Esophagus squamous epithelium (tissue), 4 donors: Measurements from ENCODE around the gene MYLK3.

Experiments used
- CTCF ChIP-seq, 6 experiments: fragments of 450-650 bp in 4 of 6; fragments of 200-600 bp in 2 of 6; sonication (generic) in 2 of 6; IDR thresholded peaks; one replicate each; pipeline ENCODE4 v1.5.1; 2016 to 2019; ENCODE audit warnings: antibody characterized with exemption in 6 of 6, mild to moderate bottlenecking in 4 of 6, moderate library complexity in 4 of 6
- POLR2A ChIP-seq, 4 donors: fragments of 450-650 bp; IDR thresholded peaks; one replicate each; pipeline ENCODE4 v1.6.1; 2017; ENCODE audit warnings: antibody characterized with exemption in 4 of 4, mild to moderate bottlenecking in 4 of 4, moderate library complexity in 3 of 4

DNA sequence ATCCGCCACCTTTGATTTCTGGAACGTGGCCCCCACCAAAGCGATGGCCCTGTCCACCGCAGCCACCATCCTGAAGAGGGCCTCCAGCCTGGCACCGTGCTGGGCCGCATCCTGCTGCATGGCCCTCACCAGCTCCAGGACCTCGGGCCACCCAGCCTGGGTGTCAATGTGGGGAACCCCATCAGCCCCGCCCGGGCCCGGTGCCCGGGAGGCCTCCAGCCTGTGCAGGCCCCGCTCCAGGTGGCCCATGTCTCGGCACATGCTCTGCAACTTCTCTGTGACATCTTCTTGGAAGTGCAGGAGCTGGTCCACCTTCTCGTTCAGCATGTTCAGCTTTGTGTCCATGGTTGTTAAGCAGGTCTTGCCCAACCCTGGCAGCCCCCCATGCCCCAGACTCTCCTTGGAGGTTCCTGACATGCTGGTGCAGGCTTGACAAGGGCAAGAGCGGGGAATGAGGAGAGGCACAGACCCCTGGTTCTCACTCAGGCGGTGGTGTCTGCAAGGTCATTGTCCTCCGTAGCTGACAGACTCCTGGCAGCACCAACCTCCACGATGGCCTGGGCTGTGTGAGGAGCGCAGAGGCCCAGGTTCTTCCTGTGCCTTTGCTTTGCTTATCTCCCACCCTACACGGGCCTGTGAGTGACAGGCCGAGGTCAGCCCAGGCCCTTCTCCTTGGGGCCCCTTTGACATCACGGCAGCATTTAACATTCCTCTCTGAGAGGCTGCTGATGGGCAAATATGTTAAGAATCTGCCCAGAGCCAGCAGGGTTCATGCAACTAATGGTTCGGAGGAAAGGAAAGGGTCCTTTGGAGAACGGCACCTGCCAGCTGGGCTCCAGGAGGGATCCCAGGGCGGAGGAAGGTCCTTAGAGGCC is at the start of gene MYLK3:
- TF ChIP-seq CTCF (IDR thresholded peaks at IDR 0.05) (no peak), POLR2A (IDR thresholded peaks at IDR 0.05) (no peak)
